ENCODE measurements around the gene SIGLEC9. TPM values are rescaled to one million over a fixed set of nuclear protein-coding genes. Genes with fewer than 3 reads are reported as not detected.
A peak's percentile ranks its signal among the peaks of the same experiment; 100 is the strongest.

SIGLEC9 gene
- total and polyA plus RNA-seq, 10 of the 15 experiments (the other 5 are each of a cell fraction or from before 2014, with no cell fraction given), result 0.10 TPM; not detected in 9

DNA sequence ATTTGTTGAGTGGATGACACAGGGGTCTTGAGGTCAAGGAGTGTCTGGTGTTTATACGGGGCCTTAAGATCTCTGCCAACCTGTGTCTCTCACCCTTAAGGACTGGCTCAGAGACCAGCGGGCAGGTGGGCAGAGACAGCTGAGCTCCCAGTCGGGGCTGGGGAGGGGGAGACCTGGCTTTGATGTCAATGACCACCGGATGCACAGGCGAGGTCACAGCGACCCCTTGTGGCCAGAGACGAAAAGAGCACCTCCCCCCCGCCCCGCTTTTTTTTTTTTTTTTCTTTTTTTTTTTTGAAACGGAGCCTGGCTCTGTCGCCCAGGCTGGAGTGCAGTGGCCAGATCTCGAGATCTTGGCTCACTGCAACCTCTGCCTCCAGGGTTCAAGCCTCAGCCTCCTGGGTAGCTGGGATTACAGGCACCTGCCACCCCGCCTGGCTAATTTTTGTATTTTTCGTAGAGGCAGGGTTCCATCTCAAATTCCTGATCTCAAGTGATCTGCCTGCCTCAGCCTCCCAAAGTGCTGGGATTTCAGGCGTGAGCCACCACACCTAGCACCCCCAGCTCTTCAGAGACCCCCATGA, 29.9 kb upstream of the SIGLEC9 start (continued):
- peak; percentile 55; the same call in 1 of the 2 replicates for TF ChIP-seq RAD21 (IDR thresholded peaks at IDR 0.05; ENCODE audit: insufficient read depth, low read depth, low read length)
- no peak for TF ChIP-seq CEBPB (IDR thresholded peaks at IDR 0.05; ENCODE audit: borderline replicate concordance in 1 of 2, low read depth in 2 of 2, low read length in 2 of 2)
- no peak for TF ChIP-seq NBN (IDR thresholded peaks at IDR 0.05)
- TF ChIP-seq ZNF384 (IDR thresholded peaks at IDR 0.05; ENCODE audit: borderline replicate concordance, low read depth, low read length), result peak; percentile 96
- no peak for TF ChIP-seq FOXK2 (IDR thresholded peaks at IDR 0.05)
- TF ChIP-seq, protein P1, sequence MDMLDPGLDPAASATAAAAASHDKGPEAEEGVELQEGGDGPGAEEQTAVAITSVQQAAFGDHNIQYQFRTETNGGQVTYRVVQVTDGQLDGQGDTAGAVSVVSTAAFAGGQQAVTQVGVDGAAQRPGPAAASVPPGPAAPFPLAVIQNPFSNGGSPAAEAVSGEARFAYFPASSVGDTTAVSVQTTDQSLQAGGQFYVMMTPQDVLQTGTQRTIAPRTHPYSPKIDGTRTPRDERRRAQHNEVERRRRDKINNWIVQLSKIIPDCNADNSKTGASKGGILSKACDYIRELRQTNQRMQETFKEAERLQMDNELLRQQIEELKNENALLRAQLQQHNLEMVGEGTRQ (IDR thresholded peaks at IDR 0.05; ENCODE audit: borderline replicate concordance, low read depth, low read length), result no peak
- TF ChIP-seq, protein P2, sequence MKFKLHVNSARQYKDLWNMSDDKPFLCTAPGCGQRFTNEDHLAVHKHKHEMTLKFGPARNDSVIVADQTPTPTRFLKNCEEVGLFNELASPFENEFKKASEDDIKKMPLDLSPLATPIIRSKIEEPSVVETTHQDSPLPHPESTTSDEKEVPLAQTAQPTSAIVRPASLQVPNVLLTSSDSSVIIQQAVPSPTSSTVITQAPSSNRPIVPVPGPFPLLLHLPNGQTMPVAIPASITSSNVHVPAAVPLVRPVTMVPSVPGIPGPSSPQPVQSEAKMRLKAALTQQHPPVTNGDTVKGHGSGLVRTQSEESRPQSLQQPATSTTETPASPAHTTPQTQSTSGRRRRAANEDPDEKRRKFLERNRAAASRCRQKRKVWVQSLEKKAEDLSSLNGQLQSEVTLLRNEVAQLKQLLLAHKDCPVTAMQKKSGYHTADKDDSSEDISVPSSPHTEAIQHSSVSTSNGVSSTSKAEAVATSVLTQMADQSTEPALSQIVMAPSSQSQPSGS (IDR thresholded peaks at IDR 0.05; ENCODE audit: low read length), result no peak
- TF ChIP-seq, protein P3, sequence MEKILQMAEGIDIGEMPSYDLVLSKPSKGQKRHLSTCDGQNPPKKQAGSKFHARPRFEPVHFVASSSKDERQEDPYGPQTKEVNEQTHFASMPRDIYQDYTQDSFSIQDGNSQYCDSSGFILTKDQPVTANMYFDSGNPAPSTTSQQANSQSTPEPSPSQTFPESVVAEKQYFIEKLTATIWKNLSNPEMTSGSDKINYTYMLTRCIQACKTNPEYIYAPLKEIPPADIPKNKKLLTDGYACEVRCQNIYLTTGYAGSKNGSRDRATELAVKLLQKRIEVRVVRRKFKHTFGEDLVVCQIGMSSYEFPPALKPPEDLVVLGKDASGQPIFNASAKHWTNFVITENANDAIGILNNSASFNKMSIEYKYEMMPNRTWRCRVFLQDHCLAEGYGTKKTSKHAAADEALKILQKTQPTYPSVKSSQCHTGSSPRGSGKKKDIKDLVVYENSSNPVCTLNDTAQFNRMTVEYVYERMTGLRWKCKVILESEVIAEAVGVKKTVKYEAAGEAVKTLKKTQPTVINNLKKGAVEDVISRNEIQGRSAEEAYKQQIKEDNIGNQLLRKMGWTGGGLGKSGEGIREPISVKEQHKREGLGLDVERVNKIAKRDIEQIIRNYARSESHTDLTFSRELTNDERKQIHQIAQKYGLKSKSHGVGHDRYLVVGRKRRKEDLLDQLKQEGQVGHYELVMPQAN (conservative IDR thresholded peaks at IDR 0.05), result no peak
- TF ChIP-seq, protein P4, sequence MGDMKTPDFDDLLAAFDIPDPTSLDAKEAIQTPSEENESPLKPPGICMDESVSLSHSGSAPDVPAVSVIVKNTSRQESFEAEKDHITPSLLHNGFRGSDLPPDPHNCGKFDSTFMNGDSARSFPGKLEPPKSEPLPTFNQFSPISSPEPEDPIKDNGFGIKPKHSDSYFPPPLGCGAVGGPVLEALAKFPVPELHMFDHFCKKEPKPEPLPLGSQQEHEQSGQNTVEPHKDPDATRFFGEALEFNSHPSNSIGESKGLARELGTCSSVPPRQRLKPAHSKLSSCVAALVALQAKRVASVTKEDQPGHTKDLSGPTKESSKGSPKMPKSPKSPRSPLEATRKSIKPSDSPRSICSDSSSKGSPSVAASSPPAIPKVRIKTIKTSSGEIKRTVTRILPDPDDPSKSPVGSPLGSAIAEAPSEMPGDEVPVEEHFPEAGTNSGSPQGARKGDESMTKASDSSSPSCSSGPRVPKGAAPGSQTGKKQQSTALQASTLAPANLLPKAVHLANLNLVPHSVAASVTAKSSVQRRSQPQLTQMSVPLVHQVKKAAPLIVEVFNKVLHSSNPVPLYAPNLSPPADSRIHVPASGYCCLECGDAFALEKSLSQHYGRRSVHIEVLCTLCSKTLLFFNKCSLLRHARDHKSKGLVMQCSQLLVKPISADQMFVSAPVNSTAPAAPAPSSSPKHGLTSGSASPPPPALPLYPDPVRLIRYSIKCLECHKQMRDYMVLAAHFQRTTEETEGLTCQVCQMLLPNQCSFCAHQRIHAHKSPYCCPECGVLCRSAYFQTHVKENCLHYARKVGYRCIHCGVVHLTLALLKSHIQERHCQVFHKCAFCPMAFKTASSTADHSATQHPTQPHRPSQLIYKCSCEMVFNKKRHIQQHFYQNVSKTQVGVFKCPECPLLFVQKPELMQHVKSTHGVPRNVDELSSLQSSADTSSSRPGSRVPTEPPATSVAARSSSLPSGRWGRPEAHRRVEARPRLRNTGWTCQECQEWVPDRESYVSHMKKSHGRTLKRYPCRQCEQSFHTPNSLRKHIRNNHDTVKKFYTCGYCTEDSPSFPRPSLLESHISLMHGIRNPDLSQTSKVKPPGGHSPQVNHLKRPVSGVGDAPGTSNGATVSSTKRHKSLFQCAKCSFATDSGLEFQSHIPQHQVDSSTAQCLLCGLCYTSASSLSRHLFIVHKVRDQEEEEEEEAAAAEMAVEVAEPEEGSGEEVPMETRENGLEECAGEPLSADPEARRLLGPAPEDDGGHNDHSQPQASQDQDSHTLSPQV (IDR thresholded peaks at IDR 0.05), result no peak
- TF ChIP-seq ASH2L (IDR thresholded peaks at IDR 0.05; ENCODE audit: borderline replicate concordance, low read depth), result no peak
- no peak for TF ChIP-seq BACH1 (IDR thresholded peaks at IDR 0.05; ENCODE audit: borderline replicate concordance)
- TF ChIP-seq MEF2B (IDR thresholded peaks at IDR 0.05; ENCODE audit: partially characterized antibody, poor library complexity, severe bottlenecking), result no peak
- no peak for TF ChIP-seq BCL11A (IDR thresholded peaks at IDR 0.05; ENCODE audit: low read depth, low read length)
- no peak for TF ChIP-seq EP300 (IDR thresholded peaks at IDR 0.05; ENCODE audit: borderline replicate concordance in 1 of 2, control insufficient read depth in 1 of 2, low read depth in 2 of 2, low read length in 2 of 2)
- peak; percentile 28; the same call in 1 of the 2 replicates for TF ChIP-seq SMC3 (IDR thresholded peaks at IDR 0.05; ENCODE audit: borderline replicate concordance, low read length)
- TF ChIP-seq ZNF217 (IDR thresholded peaks at IDR 0.05), result no peak
- TF ChIP-seq HCFC1 (IDR thresholded peaks at IDR 0.05; ENCODE audit: low read length), result no peak
